NCI-H748 treated with DMSO at 0.1 percent for 48 hours (cell line): ENCODE measurements around the gene EPAS1.
"Not testable (repeated sequence)": the region's sequence is repeated elsewhere in the genome, so short reads cannot be mapped to it uniquely, and the experiment has no call there.

Experiments
- DNase-seq: peaks from one replicate; lab custom pipeline; 2025; lab: John Stamatoyannopoulos, UW

Gene EPAS1

GRCh38 chr2:46383784-46384456 is 86.7 kb downstream of the EPAS1 start:
- DNase-seq, result no peak

- DNase-seq, result no peak
These were observed 87.2 kb downstream of the EPAS1 start for GRCh38 chr2:46384457-46384815.

- DNase-seq, result no peak
These were observed 88.8 kb downstream of the EPAS1 start for GRCh38 chr2:46385786-46386577.

GRCh38 chr2:46386763-46387162 is 89.6 kb downstream of the EPAS1 start:
- no peak for DNase-seq

DNA sequence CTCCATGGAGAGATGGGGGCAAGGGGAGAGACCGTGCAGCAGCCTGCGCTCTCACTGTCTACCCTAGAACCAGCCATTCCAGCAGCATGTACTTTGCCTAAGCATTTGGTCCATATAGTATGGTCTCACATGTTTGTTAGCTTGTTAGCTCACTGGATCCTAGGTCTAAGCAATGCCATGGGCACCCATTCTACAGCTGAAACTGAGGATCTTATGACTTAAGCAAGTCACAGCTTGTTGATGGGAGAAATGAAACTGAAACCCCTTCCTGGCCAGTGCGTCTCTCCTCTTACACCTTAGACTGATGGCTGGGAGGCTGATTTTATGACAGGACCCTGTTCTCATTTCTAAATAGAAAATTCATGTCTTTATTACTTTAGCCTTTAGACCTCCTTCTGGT is 90.1 kb downstream of the EPAS1 start:
- no peak for DNase-seq

DNA sequence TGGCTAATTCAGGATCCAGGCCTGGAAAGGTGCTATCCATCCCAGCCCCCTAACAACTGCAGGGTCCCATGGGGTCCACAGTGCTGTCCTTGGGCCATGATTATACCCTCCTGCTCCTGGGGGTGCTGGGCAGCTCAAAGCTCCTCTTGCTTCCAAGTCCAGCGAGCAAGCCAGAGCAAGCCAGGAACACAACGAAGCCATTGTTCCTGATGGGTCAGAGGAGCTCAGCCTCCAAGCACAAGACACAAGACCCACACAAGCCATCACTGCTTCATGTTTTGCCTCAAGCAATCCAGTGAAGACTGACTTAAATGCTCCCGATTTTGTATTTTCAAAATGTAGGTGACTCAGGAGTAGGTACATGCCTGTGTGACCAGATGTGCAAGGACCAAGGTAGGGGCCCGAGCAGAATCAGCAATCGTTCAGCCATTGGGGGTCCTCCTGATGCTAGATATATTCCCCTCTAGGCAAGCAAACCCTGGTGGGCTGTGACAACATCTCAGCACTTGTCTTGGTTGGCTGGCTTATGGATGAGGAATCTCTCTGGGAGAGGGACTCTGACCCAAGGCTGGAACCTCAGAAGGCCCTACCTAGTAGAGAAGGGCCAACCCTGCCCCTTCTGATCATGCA is 90.8 kb downstream of the EPAS1 start:
- no peak for DNase-seq

DNA sequence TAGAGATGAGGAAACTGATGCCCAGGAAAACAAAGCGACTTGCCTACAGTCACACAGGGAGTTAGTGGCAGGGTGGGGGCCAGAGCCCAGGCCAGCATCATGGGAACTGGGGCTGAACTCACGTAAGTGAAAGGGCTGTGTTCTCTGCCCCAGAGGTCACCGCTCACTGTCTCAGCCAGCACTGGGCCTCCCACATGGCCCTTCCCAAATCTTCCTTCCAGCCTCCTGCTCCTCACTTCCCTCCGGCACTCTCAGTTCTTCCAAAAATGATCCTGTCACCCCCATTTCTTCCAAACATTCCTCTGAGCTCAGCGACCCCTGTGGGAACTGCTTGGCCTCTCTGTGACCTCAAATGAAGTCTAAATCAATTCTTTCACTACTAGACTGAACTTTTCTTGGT is 91.7 kb downstream of the EPAS1 start:
- no peak for DNase-seq

GRCh38 chr2:46389417-46389916 is 92.3 kb downstream of the EPAS1 start:
- DNase-seq, result no peak

- no peak for DNase-seq
These were observed 92.8 kb downstream of the EPAS1 start for GRCh38 chr2:46390036-46390435.

- DNase-seq, result no peak
These were observed 93.7 kb downstream of the EPAS1 start for GRCh38 chr2:46390901-46391395.

DNA sequence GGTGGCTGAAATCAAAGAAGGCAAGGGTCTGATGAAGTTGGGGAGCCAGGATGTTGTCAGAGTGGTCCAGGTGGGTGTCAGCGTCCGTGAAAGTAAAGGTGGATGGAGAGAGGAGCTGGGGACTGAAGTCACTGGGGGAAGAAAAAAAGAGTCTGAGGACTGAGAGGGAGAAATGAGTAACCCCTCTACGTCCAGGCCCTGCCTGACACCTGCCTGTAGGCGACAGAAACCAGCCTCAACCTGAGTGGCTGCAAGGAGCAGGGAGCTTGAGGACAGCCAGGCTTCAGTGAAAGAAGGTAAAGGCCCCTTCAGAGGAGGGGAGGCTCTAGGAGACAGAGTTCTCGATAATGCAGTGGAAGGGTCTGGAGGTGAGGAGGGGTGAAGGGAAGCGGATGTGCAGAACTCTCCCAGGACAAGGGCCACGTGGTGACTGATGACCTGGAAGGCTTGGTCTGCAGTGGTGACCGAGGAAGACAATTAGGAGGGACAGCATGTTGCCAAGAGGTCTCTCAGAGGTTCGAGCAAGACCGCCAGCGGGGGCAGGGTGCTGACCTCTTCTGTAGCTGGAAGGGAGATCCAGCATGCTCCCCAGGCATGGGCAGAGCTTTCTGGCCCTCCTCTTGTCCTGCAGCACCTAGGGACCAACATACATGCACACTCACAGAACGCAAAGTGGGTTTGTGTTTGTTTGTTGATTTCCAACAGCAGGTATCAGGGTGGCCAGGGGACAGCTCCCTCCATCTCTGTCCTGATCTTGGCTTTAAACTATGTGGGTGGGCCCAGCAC is 95.5 kb downstream of the EPAS1 start:
- DNase-seq, result no peak

GRCh38 chr2:46393347-46393820 is 96.2 kb downstream of the EPAS1 start:
- no peak for DNase-seq

DNA sequence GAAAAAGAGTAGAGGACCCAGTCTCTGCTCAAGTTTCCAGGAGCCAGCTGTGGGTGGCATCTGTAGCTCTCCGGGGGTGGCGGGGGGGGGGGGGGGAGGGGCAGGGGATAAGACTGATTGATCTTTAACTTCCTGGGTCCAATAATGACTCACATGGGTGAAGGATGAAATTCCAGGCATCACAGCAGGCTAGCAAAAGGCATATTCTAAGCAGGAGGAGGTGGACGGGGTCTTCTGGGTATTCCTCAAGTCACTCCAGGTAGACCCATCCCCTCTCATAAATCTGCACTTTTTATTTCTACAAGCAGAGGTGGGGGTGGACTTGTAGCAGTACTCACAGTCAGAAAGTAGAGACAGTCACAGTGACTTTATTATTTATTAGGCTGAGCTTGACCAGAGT is 96.7 kb downstream of the EPAS1 start:
- no peak for DNase-seq

- no peak for DNase-seq
These were observed 97.7 kb downstream of the EPAS1 start for GRCh38 chr2:46394649-46395510.

GRCh38 chr2:46395730-46396129 is 98.5 kb downstream of the EPAS1 start:
- DNase-seq, result not testable (repeated sequence)

- no peak for DNase-seq
These were observed 102.8 kb downstream of the EPAS1 start for GRCh38 chr2:46400016-46400415.

GRCh38 chr2:46402874-46403273 is 105.7 kb downstream of the EPAS1 start:
- DNase-seq, result no peak

- no peak for DNase-seq
These were observed 107.1 kb downstream of the EPAS1 start for GRCh38 chr2:46404181-46404759.

- DNase-seq, result no peak
These were observed 110.7 kb downstream of the EPAS1 start for GRCh38 chr2:46407852-46408455.

DNA sequence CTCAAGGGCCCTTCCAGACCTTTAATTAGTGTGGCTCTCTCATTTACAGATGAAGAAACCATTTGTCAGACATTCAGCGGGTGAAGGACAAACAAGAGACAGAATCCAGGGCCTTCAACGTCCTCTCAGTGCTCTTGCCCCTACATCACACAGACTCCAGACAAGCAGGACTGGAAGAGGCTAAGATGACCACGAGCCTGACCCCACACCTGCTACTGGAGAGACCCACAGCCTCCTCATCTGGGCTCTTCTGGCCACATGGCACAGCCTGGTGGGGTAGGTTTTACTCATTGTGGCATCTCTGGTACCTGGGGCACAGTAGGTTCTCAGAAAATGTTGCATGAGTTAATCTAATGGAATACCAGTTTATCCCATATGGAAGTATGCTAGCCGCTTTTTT is 112.5 kb downstream of the EPAS1 start:
- DNase-seq, result no peak
